ENCODE data around the gene GJD2. TPM values are rescaled to one million over a fixed set of nuclear protein-coding genes. Genes with fewer than 3 reads are reported as not detected.

The GJD2 gene
- total RNA-seq, 1 donor from 2014 or later, result 0.38 TPM

DNA sequence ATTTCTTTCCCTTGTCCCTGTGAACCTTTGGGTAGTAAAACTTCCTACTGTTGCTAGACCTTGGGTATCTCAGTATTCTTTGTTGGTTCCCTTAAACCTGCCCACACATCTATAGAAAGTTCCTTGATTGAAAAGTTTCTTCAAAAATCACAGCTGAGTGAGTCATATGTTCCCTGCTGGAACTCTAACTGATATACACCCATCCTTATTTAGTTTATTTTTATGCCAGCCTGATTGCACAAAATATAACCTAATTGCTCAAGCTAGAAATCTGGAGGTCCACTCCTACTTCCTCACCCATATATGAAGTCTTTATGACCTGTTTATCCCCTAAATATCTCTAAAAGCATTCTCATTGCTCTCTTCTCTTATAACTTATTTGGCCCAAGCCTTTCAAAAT, 13.7 kb upstream of the GJD2 start:
- DNase-seq (ENCODE audit: low spot score, unreplicated experiment), result no peak
- Mint-ChIP-seq H3K4me1 (ENCODE audit: low read depth) (no peaks in the 10 kb centered on the region), H3K36me3 (ENCODE audit: insufficient read depth) (no peaks in the 10 kb centered on the region), H3K9me3 (ENCODE audit: low read depth) (no peaks in the 10 kb centered on the region), H3K27ac (no peak overlapping the region), H3K4me3 (ENCODE audit: low read depth) (no peak overlapping the region), H3K27me3 (peaks cover 28% of the 10 kb centered on the region)
- TF ChIP-seq, protein P1, sequence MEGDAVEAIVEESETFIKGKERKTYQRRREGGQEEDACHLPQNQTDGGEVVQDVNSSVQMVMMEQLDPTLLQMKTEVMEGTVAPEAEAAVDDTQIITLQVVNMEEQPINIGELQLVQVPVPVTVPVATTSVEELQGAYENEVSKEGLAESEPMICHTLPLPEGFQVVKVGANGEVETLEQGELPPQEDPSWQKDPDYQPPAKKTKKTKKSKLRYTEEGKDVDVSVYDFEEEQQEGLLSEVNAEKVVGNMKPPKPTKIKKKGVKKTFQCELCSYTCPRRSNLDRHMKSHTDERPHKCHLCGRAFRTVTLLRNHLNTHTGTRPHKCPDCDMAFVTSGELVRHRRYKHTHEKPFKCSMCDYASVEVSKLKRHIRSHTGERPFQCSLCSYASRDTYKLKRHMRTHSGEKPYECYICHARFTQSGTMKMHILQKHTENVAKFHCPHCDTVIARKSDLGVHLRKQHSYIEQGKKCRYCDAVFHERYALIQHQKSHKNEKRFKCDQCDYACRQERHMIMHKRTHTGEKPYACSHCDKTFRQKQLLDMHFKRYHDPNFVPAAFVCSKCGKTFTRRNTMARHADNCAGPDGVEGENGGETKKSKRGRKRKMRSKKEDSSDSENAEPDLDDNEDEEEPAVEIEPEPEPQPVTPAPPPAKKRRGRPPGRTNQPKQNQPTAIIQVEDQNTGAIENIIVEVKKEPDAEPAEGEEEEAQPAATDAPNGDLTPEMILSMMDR (IDR thresholded peaks at IDR 0.05; ENCODE audit: unreplicated experiment), result no peak

DNA sequence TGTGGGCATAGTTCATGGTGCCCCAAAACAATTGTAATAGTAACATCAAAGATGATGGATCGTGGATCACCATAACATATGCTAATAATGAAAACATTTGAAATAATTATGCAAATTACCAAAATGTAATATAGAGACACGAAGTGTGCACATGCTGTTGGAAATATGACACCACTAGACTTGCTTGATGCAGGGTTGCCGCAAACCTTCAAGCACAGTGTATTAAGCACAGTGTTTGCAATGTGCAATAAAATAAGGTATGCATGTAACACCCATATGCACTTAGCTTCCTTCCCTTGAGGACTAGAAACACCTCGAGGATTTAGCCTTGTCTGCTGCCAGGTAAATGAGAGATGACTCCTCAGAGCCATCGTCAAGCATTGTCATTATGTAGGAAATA, 10.9 kb upstream of the GJD2 start:
- Mint-ChIP-seq H3K9me3 (ENCODE audit: low read depth) (no peaks in the 10 kb centered on the region), H3K27me3 (peaks cover 34% of the 10 kb centered on the region), H3K27ac (no peak overlapping the region), H3K4me3 (ENCODE audit: low read depth) (no peak overlapping the region), H3K4me1 (ENCODE audit: low read depth) (no peaks in the 10 kb centered on the region), H3K36me3 (ENCODE audit: insufficient read depth) (no peaks in the 10 kb centered on the region)
- TF ChIP-seq, protein P1 (IDR thresholded peaks at IDR 0.05; ENCODE audit: unreplicated experiment), result no peak
- no peak for DNase-seq (ENCODE audit: low spot score, unreplicated experiment)

DNA sequence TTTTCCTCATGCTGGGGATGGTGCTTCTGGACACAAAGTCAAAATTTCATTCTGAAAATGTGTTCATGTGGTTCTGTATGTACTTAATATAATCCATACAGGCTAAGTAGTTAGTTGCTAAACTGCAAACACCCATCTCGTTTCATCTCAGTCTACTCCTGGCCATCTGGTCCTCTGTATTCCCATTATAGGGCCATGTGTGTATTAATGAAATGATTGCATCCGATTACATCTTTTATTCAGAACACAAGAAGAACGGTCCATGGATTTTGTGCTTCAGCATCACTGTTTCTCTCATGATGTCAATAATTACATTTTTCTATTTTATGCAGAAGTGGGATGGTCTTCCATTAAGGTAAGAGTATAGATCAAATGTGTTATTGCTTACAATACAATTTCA, 6.1 kb upstream of the GJD2 start:
- TF ChIP-seq, protein P1 (IDR thresholded peaks at IDR 0.05; ENCODE audit: unreplicated experiment), result no peak
- no peaks in the 10 kb centered on the region for H3K4me1 Mint-ChIP-seq (ENCODE audit: low read depth)
- peaks cover 68% of the 10 kb centered on the region for H3K27me3 Mint-ChIP-seq
- no peaks in the 10 kb centered on the region for H3K9me3 Mint-ChIP-seq (ENCODE audit: low read depth)
- H3K4me3 Mint-ChIP-seq (ENCODE audit: low read depth), result no peak overlapping the region
- no peak for DNase-seq (ENCODE audit: low spot score, unreplicated experiment)
- H3K27ac Mint-ChIP-seq, result no peak overlapping the region
- H3K36me3 Mint-ChIP-seq (ENCODE audit: insufficient read depth), result no peaks in the 10 kb centered on the region

DNA sequence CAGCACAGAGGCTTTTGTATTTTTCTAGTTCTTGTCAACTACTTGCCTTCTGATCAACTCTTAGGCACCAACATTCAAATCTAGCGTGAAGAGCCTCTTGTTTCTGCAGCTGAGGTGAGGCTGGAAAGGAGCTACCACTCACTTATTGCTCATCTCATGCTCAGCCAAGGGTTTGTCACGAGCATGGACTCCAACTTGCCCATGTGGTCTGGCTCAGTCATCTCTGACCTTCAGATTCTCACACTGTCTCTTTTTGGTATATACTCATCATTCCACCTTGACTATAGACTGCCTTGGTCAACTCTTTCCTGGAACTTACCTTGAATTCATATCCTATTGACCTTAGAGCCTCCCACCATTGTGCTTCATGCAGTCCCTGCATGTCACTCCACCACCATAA, 5.2 kb upstream of the GJD2 start:
- Mint-ChIP-seq H3K27me3 (peaks cover 77% of the 10 kb centered on the region), H3K4me3 (ENCODE audit: low read depth) (no peak overlapping the region), H3K9me3 (ENCODE audit: low read depth) (no peaks in the 10 kb centered on the region), H3K36me3 (ENCODE audit: insufficient read depth) (no peaks in the 10 kb centered on the region), H3K27ac (no peak overlapping the region), H3K4me1 (ENCODE audit: low read depth) (no peaks in the 10 kb centered on the region)
- TF ChIP-seq, protein P1 (IDR thresholded peaks at IDR 0.05; ENCODE audit: unreplicated experiment), result no peak
- DNase-seq (ENCODE audit: low spot score, unreplicated experiment), result no peak

DNA sequence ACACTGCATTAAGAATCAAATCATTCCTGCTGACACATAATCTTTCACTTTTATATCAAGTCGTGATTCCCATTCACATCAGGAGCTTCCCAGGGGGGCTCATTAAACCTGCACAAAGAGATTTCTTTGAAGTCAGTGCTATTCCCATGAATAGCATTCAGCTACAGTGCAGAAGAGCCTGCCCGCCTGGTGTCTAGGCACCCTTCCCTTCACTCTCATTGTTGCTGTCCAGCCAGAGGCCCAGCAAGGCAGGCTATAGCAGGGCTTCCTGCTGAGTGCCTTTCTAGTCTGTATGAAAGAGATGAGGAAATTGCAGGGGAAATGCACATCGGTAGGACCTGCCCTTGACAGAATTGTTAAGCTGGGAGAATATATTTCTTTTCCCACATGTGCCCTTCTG, 4.5 kb upstream of the GJD2 start:
- Mint-ChIP-seq H3K27me3 (peaks cover 78% of the 10 kb centered on the region), H3K9me3 (ENCODE audit: low read depth) (no peaks in the 10 kb centered on the region), H3K36me3 (ENCODE audit: insufficient read depth) (no peaks in the 10 kb centered on the region), H3K27ac (no peak overlapping the region), H3K4me1 (ENCODE audit: low read depth) (no peaks in the 10 kb centered on the region), H3K4me3 (ENCODE audit: low read depth) (no peak overlapping the region)
- no peak for DNase-seq (ENCODE audit: low spot score, unreplicated experiment)
- TF ChIP-seq, protein P1 (IDR thresholded peaks at IDR 0.05; ENCODE audit: unreplicated experiment), result no peak

Measured in progenitor cell of endocrine pancreas (in vitro differentiated cells).